BE2C (cell line): ENCODE results near the gene IFNA4.
"Not testable (repeated sequence)": the region's sequence is repeated elsewhere in the genome, so short reads cannot be mapped to it uniquely, and the experiment has no call there.

Source experiments
- DNase-seq: peaks from one replicate; pipeline ENCODE4 v3.0.0-alpha.2; 2020
- H3K27me3 ChIP-seq: fragments of 250-450 bp; sonication (Bioruptor Pico); 2 replicates; pipeline ENCODE4 v1.5.1; 2020; ENCODE audit warnings: mild to moderate bottlenecking
- H3K36me3 ChIP-seq: fragments of 250-450 bp; sonication (Bioruptor Pico); 2 replicates; pipeline ENCODE4 v1.5.1; 2020; ENCODE audit warnings: mild to moderate bottlenecking
- H3K4me1 ChIP-seq: fragments of 250-450 bp; sonication (Bioruptor Pico); 2 replicates; pipeline ENCODE4 v1.5.1; 2020
- H3K4me3 ChIP-seq: 2 replicates; pipeline ENCODE4 v1.5.1; 2011; ENCODE audit warnings: low read depth, low read length
- H3K9me3 ChIP-seq: fragments of 250-450 bp; sonication (Bioruptor Pico); 2 replicates; pipeline ENCODE4 v1.5.1; 2020
- TF ChIP-seq, protein P1 (sequence below): IDR thresholded peaks from 2 replicates; pipeline ENCODE4 v1.5.1; 2012; ENCODE audit warnings: mild to moderate bottlenecking, low read depth, low read length

IFNA4 gene

GRCh38 chr9:21182810-21183736, 4.3 kb downstream of the IFNA4 start:
- not testable (repeated sequence) for H3K4me3 ChIP-seq, H3K4me1 ChIP-seq, H3K27me3 ChIP-seq, H3K9me3 ChIP-seq, DNase-seq, H3K36me3 ChIP-seq
- TF ChIP-seq, protein P1, sequence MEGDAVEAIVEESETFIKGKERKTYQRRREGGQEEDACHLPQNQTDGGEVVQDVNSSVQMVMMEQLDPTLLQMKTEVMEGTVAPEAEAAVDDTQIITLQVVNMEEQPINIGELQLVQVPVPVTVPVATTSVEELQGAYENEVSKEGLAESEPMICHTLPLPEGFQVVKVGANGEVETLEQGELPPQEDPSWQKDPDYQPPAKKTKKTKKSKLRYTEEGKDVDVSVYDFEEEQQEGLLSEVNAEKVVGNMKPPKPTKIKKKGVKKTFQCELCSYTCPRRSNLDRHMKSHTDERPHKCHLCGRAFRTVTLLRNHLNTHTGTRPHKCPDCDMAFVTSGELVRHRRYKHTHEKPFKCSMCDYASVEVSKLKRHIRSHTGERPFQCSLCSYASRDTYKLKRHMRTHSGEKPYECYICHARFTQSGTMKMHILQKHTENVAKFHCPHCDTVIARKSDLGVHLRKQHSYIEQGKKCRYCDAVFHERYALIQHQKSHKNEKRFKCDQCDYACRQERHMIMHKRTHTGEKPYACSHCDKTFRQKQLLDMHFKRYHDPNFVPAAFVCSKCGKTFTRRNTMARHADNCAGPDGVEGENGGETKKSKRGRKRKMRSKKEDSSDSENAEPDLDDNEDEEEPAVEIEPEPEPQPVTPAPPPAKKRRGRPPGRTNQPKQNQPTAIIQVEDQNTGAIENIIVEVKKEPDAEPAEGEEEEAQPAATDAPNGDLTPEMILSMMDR, result peak; percentile 57

DNA sequence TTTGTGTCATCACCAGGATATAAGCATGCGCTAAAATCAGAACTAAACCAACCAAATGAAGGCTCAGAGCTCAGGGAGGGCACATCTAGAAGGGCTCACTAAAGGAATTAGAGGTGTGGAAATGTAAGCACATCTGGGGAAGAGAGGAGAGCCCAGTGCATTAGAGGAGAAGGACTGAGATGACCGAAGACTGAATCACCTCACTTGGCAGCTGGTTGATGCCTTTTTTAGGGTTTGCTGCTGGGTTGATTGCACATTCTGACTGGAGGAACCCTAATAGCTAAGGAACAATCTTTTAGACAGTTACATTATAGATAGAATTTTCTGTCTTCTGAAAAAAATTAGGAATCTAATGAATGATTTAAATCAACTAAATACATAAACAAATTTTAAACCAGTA, 12.7 kb downstream of the IFNA4 start:
- no peak overlapping the region for H3K4me3 ChIP-seq

GRCh38 chr9:21172156-21172555, 15.2 kb downstream of the IFNA4 start:
- H3K4me1 ChIP-seq, result no peaks in the 10 kb centered on the region
- H3K36me3 ChIP-seq, result no peaks in the 10 kb centered on the region
- H3K9me3 ChIP-seq, result no peaks in the 10 kb centered on the region
- DNase-seq, result no peak
- H3K4me3 ChIP-seq, result no peak overlapping the region
- TF ChIP-seq, protein P1, result no peak
- peaks cover 6% of the 10 kb centered on the region; the same call in 1 of the 2 replicates for H3K27me3 ChIP-seq

More for the DNA sequence above, 12.7 kb downstream of the IFNA4 start:
- peaks cover 6% of the 10 kb centered on the region; the same call in 1 of the 2 replicates for H3K27me3 ChIP-seq
- H3K4me1 ChIP-seq, result no peaks in the 10 kb centered on the region
- no peaks in the 10 kb centered on the region for H3K9me3 ChIP-seq
- no peak for DNase-seq
- no peaks in the 10 kb centered on the region for H3K36me3 ChIP-seq
- TF ChIP-seq, protein P1, result no peak

DNA sequence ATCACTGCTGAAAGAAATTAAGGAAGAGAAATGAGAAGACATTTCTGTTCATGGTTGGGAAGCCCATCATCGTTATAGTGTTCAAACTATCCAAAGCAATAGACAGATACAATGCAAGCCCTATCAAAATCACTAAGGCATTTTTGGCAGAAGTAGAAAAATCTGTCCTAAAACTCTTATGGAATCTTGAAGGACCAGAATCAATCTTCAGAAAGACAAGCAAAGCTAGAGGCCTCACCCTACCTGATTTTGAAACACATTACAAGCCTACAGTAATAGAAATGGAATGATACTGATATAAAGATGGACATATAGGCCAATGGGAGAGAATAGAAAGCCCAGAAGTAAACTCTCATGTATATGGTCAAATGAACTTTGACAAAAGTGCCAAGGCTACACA, 16.0 kb downstream of the IFNA4 start:
- H3K27me3 ChIP-seq, result peaks cover 6% of the 10 kb centered on the region; the same call in 1 of the 2 replicates
- TF ChIP-seq, protein P1, result no peak
- H3K4me1 ChIP-seq, result no peaks in the 10 kb centered on the region
- no peak for DNase-seq
- H3K9me3 ChIP-seq, result no peaks in the 10 kb centered on the region
- no peak overlapping the region for H3K4me3 ChIP-seq
- no peaks in the 10 kb centered on the region for H3K36me3 ChIP-seq

DNA sequence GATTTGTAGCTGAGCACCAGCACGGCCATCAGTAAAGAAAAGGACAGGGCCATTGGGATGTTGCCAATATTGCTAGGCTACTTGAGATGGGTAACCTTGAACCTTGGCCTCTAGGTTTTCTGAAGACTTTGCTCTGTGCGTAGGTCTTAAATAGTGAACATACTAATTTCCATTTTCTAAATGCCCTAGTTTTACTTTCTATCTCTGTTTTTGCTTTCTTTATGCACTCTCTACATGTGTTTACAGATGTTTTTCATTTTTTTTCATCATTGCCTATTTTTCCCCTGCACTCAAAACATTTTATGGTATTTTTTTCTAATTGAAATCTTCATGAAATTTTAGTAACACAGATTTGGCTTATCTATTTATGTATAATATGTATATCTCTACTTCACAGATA, 20.8 kb downstream of the IFNA4 start, which contains the start of gene IFNA21:
IFNA21 (minus strand) TSS at position 101 of the 400 bp plus-strand sequence; CDS start at position 53, 48 bp downstream.
- not testable (repeated sequence) for H3K36me3 ChIP-seq, DNase-seq, H3K4me1 ChIP-seq, H3K4me3 ChIP-seq, H3K27me3 ChIP-seq, H3K9me3 ChIP-seq

DNA sequence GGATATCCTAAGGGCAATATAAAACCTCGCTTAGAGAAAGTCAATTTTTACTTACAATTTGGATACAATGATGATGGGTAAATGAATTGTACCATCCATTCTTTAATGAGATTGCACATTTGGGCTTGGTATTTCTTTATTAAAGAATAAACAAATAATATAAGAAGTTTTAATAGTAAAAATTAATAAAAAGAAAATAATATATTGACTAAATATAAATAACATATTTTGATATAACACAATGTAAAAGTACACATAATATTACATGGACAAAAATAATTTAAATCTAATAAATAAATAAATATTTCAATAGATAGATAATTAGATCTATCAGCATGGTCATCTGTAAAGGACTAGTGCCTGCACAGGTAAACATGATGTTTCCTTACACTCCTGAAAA, 21.9 kb downstream of the IFNA4 start:
- H3K36me3 ChIP-seq, result no peaks in the 10 kb centered on the region
- TF ChIP-seq, protein P1, result no peak
- H3K27me3 ChIP-seq, result peaks cover 3% of the 10 kb centered on the region; the same call in 1 of the 2 replicates
- no peak overlapping the region for H3K4me3 ChIP-seq
- no peaks in the 10 kb centered on the region for H3K9me3 ChIP-seq
- H3K4me1 ChIP-seq, result no peaks in the 10 kb centered on the region
- DNase-seq, result no peak
